ENCODE results near the gene ZNF135.
A peak's percentile ranks its signal among the peaks of the same experiment; 100 is the strongest.

Gene ZNF135

GRCh38 chr19:58097349-58097748 lies 38.3 kb downstream of the ZNF135 start:
- no peaks in the 10 kb centered on the region for H3K27me3 ChIP-seq (ENCODE audit: insufficient read depth, low read length, poor library complexity)
- H3K9ac ChIP-seq (ENCODE audit: low read length), result peak overlapping the region; percentile 42
- no peak for DNase-seq
- H2BK15ac ChIP-seq (replicated peaks; ENCODE audit: low read depth), result no peak overlapping the region
- H3K4ac ChIP-seq (ENCODE audit: low read depth, low read length), result no peak overlapping the region
- H3K27ac ChIP-seq (ENCODE audit: low read depth, low read length), result no peak overlapping the region
- peaks cover 4% of the 10 kb centered on the region for H3K79me1 ChIP-seq (ENCODE audit: low read length)
- WGBS (ENCODE audit: extremely low coverage, insufficient coverage, low lambda C conversion rate), result no CpG with 5 or more reads among the region's 8 CpGs
- H3K23ac ChIP-seq (ENCODE audit: low read length), result no peak overlapping the region
- no peak overlapping the region for H3K4me3 ChIP-seq (ENCODE audit: low read length)
- no peak overlapping the region for H2BK120ac ChIP-seq (ENCODE audit: low read depth, low read length)
- no peak overlapping the region for H4K5ac ChIP-seq (ENCODE audit: low read length)
- no peak overlapping the region for H2AK5ac ChIP-seq (ENCODE audit: low read length)
- no peak overlapping the region for H3K18ac ChIP-seq (ENCODE audit: low read length)
- H4K8ac ChIP-seq (ENCODE audit: low read depth, low read length), result no peak overlapping the region
- peak overlapping the region; percentile 74 for H3K56ac ChIP-seq (ENCODE audit: low read length)
- no peak overlapping the region for H2BK5ac ChIP-seq (ENCODE audit: low read length)
- H3K4me2 ChIP-seq (ENCODE audit: low read length), result peak overlapping the region; percentile 29
- no peaks in the 10 kb centered on the region for H3K36me3 ChIP-seq (ENCODE audit: control insufficient read depth, insufficient read depth, low read length)
- H3K4me1 ChIP-seq (ENCODE audit: control insufficient read depth, low read depth, low read length), result no peaks in the 10 kb centered on the region
- H3K79me2 ChIP-seq (ENCODE audit: control insufficient read depth, insufficient read depth, low read length), result peaks cover 3% of the 10 kb centered on the region

- Histone ChIP-seq H3K27ac (ENCODE audit: low read depth, low read length) (no peak within 1 kb of the TSS), H3K36me3 (ENCODE audit: control insufficient read depth, insufficient read depth, low read length) (no peaks in the 10 kb centered on the region), H3K56ac (ENCODE audit: low read length) (peak within 1 kb of the TSS; percentile 96), H3K18ac (ENCODE audit: low read length) (peak within 1 kb of the TSS; percentile 89), H2BK5ac (ENCODE audit: low read length) (peak within 1 kb of the TSS; percentile 76), H4K5ac (ENCODE audit: low read length) (no peak within 1 kb of the TSS), H2BK15ac (replicated peaks; ENCODE audit: low read depth) (no peak within 1 kb of the TSS), H2AK5ac (ENCODE audit: low read length) (no peak within 1 kb of the TSS), H3K4me1 (ENCODE audit: control insufficient read depth, low read depth, low read length) (no peaks in the 10 kb centered on the region), H3K4me2 (ENCODE audit: low read length) (peak within 1 kb of the TSS; percentile 88), H3K27me3 (ENCODE audit: insufficient read depth, low read length, poor library complexity) (no peaks in the 10 kb centered on the region), H3K23ac (ENCODE audit: low read length) (no peak within 1 kb of the TSS), H3K9ac (ENCODE audit: low read length) (peak within 1 kb of the TSS; percentile 87), H3K4me3 (ENCODE audit: low read length) (peak within 1 kb of the TSS; percentile 83), H3K79me2 (ENCODE audit: control insufficient read depth, insufficient read depth, low read length) (peaks cover 3% of the 10 kb centered on the region), H3K4ac (ENCODE audit: low read depth, low read length) (peak within 1 kb of the TSS; percentile 72), H4K8ac (ENCODE audit: low read depth, low read length) (no peak within 1 kb of the TSS), H3K79me1 (ENCODE audit: low read length) (peaks cover 4% of the 10 kb centered on the region), H2BK120ac (ENCODE audit: low read depth, low read length) (peak within 1 kb of the TSS; percentile 8)
- peak; percentile 99 for DNase-seq
- no CpG with 5 or more reads among the region's 67 CpGs for WGBS (ENCODE audit: extremely low coverage, insufficient coverage, low lambda C conversion rate)
Measured at GRCh38 chr19:58097781-58098681, 38.9 kb downstream of the ZNF135 start, which contains the start of gene ZSCAN18. Gene ZSCAN18 (minus strand): TSS chr19:58098231. CDS start chr19:58090267, 7,964 bp downstream.

GRCh38 chr19:58098682-58098998 lies 39.6 kb downstream of the ZNF135 start:
- H2BK15ac ChIP-seq (replicated peaks; ENCODE audit: low read depth), result no peak overlapping the region
- H2BK120ac ChIP-seq (ENCODE audit: low read depth, low read length), result no peak overlapping the region
- H3K4me3 ChIP-seq (ENCODE audit: low read length), result no peak overlapping the region
- no peak overlapping the region for H4K8ac ChIP-seq (ENCODE audit: low read depth, low read length)
- H3K4me2 ChIP-seq (ENCODE audit: low read length), result no peak overlapping the region
- no peaks in the 10 kb centered on the region for H3K36me3 ChIP-seq (ENCODE audit: control insufficient read depth, insufficient read depth, low read length)
- H3K27ac ChIP-seq (ENCODE audit: low read depth, low read length), result no peak overlapping the region
- no peak overlapping the region for H3K23ac ChIP-seq (ENCODE audit: low read length)
- H3K4ac ChIP-seq (ENCODE audit: low read depth, low read length), result no peak overlapping the region
- H3K27me3 ChIP-seq (ENCODE audit: insufficient read depth, low read length, poor library complexity), result no peaks in the 10 kb centered on the region
- H3K9ac ChIP-seq (ENCODE audit: low read length), result no peak overlapping the region
- H3K79me1 ChIP-seq (ENCODE audit: low read length), result peaks cover 4% of the 10 kb centered on the region
- H4K5ac ChIP-seq (ENCODE audit: low read length), result no peak overlapping the region
- no peak for DNase-seq
- H3K18ac ChIP-seq (ENCODE audit: low read length), result no peak overlapping the region
- H3K4me1 ChIP-seq (ENCODE audit: control insufficient read depth, low read depth, low read length), result no peaks in the 10 kb centered on the region
- H3K79me2 ChIP-seq (ENCODE audit: control insufficient read depth, insufficient read depth, low read length), result peaks cover 3% of the 10 kb centered on the region
- H2BK5ac ChIP-seq (ENCODE audit: low read length), result no peak overlapping the region
- no peak overlapping the region for H2AK5ac ChIP-seq (ENCODE audit: low read length)
- H3K56ac ChIP-seq (ENCODE audit: low read length), result no peak overlapping the region
- WGBS (ENCODE audit: extremely low coverage, insufficient coverage, low lambda C conversion rate), result no CpG with 5 or more reads among the region's 2 CpGs

GRCh38 chr19:58107778-58108545 lies 48.9 kb downstream of the ZNF135 start:
- Histone ChIP-seq H2BK15ac (replicated peaks; ENCODE audit: low read depth) (no peak overlapping the region), H2AK5ac (ENCODE audit: low read length) (no peak overlapping the region), H3K27ac (ENCODE audit: low read depth, low read length) (no peak overlapping the region), H2BK5ac (ENCODE audit: low read length) (no peak overlapping the region), H3K4me3 (ENCODE audit: low read length) (no peak overlapping the region), H2BK120ac (ENCODE audit: low read depth, low read length) (no peak overlapping the region), H3K4me1 (ENCODE audit: control insufficient read depth, low read depth, low read length) (no peaks in the 10 kb centered on the region), H4K8ac (ENCODE audit: low read depth, low read length) (no peak overlapping the region), H3K27me3 (ENCODE audit: insufficient read depth, low read length, poor library complexity) (no peaks in the 10 kb centered on the region), H3K56ac (ENCODE audit: low read length) (no peak overlapping the region), H3K23ac (ENCODE audit: low read length) (no peak overlapping the region), H3K4ac (ENCODE audit: low read depth, low read length) (no peak overlapping the region), H4K5ac (ENCODE audit: low read length) (no peak overlapping the region), H3K79me2 (ENCODE audit: control insufficient read depth, insufficient read depth, low read length) (no peaks in the 10 kb centered on the region), H3K79me1 (ENCODE audit: low read length) (no peaks in the 10 kb centered on the region), H3K36me3 (ENCODE audit: control insufficient read depth, insufficient read depth, low read length) (no peaks in the 10 kb centered on the region), H3K18ac (ENCODE audit: low read length) (no peak overlapping the region), H3K4me2 (ENCODE audit: low read length) (no peak overlapping the region), H3K9ac (ENCODE audit: low read length) (no peak overlapping the region)
- no CpG with 5 or more reads among the region's 7 CpGs for WGBS (ENCODE audit: extremely low coverage, insufficient coverage, low lambda C conversion rate)
- no peak for DNase-seq

- no CpG with 5 or more reads among the region's 3 CpGs for WGBS (ENCODE audit: extremely low coverage, insufficient coverage, low lambda C conversion rate)
- DNase-seq, result no peak
Measured at GRCh38 chr19:58108546-58108817, 49.4 kb downstream of the ZNF135 start.

More at GRCh38 chr19:58108546-58108817, 49.4 kb downstream of the ZNF135 start:
- Histone ChIP-seq H3K79me2 (ENCODE audit: control insufficient read depth, insufficient read depth, low read length) (no peaks in the 10 kb centered on the region), H3K4me1 (ENCODE audit: control insufficient read depth, low read depth, low read length) (no peaks in the 10 kb centered on the region), H3K18ac (ENCODE audit: low read length) (no peak overlapping the region), H3K27ac (ENCODE audit: low read depth, low read length) (no peak overlapping the region), H3K23ac (ENCODE audit: low read length) (no peak overlapping the region), H3K9ac (ENCODE audit: low read length) (no peak overlapping the region), H3K4ac (ENCODE audit: low read depth, low read length) (no peak overlapping the region), H2AK5ac (ENCODE audit: low read length) (no peak overlapping the region), H3K79me1 (ENCODE audit: low read length) (no peaks in the 10 kb centered on the region), H3K56ac (ENCODE audit: low read length) (no peak overlapping the region), H4K5ac (ENCODE audit: low read length) (no peak overlapping the region), H2BK15ac (replicated peaks; ENCODE audit: low read depth) (no peak overlapping the region), H2BK5ac (ENCODE audit: low read length) (no peak overlapping the region), H3K4me3 (ENCODE audit: low read length) (no peak overlapping the region), H3K4me2 (ENCODE audit: low read length) (no peak overlapping the region), H4K8ac (ENCODE audit: low read depth, low read length) (no peak overlapping the region), H3K36me3 (ENCODE audit: control insufficient read depth, insufficient read depth, low read length) (no peaks in the 10 kb centered on the region), H3K27me3 (ENCODE audit: insufficient read depth, low read length, poor library complexity) (no peaks in the 10 kb centered on the region), H2BK120ac (ENCODE audit: low read depth, low read length) (no peak overlapping the region)
